IMR-90 (cell line): ENCODE results near the gene GNAI1.

Experiments
- CEBPB ChIP-seq: IDR thresholded peaks from 2 replicates; pipeline ENCODE4 v1.6.1; 2012; ENCODE audit warnings: low read depth, low read length, improper control_type of control experiment
- MXI1 ChIP-seq: IDR thresholded peaks from 2 replicates; pipeline ENCODE4 v1.6.1; 2012; ENCODE audit warnings: low read depth, mild to moderate bottlenecking, low read length, moderate library complexity, borderline replicate concordance
- POLR2A ChIP-seq: IDR thresholded peaks from 2 replicates; pipeline ENCODE4 v1.6.1; 2012; ENCODE audit warnings: mild to moderate bottlenecking, low read depth, low read length
- RAD21 ChIP-seq: IDR thresholded peaks from 2 replicates; pipeline ENCODE4 v1.6.1; 2012; ENCODE audit warnings: low read length, improper control_type of control experiment
- SMC3 ChIP-seq: fragments of 150-350 bp; IDR thresholded peaks from 2 replicates; pipeline ENCODE4 v1.6.1; 2016; ENCODE audit warnings: low read depth, mild to moderate bottlenecking, antibody characterized with exemption, low read length, moderate library complexity
- USF2 ChIP-seq: fragments of 150-350 bp; IDR thresholded peaks from 2 replicates; pipeline ENCODE4 v1.6.1; 2017; ENCODE audit warnings: mild to moderate bottlenecking, antibody characterized with exemption, low read length, low read depth
- TF ChIP-seq, protein P1 (sequence below): conservative IDR thresholded peaks from 2 replicates; pipeline ENCODE4 v1.5.1; 2012; ENCODE audit warnings: mild to moderate bottlenecking, low read depth, low read length, improper control_type of control experiment

- TF ChIP-seq, protein P1, sequence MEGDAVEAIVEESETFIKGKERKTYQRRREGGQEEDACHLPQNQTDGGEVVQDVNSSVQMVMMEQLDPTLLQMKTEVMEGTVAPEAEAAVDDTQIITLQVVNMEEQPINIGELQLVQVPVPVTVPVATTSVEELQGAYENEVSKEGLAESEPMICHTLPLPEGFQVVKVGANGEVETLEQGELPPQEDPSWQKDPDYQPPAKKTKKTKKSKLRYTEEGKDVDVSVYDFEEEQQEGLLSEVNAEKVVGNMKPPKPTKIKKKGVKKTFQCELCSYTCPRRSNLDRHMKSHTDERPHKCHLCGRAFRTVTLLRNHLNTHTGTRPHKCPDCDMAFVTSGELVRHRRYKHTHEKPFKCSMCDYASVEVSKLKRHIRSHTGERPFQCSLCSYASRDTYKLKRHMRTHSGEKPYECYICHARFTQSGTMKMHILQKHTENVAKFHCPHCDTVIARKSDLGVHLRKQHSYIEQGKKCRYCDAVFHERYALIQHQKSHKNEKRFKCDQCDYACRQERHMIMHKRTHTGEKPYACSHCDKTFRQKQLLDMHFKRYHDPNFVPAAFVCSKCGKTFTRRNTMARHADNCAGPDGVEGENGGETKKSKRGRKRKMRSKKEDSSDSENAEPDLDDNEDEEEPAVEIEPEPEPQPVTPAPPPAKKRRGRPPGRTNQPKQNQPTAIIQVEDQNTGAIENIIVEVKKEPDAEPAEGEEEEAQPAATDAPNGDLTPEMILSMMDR: no peak
- no peak for TF ChIP-seq SMC3
- TF ChIP-seq USF2: no peak
- no peak for TF ChIP-seq CEBPB
- no peak for TF ChIP-seq POLR2A
- no peak for TF ChIP-seq RAD21
- no peak for TF ChIP-seq MXI1
These were observed 5.7 kb upstream of the GNAI1 start for GRCh38 chr7:80128918-80129317.
